ENCODE data around the gene CCL1.

DNA sequence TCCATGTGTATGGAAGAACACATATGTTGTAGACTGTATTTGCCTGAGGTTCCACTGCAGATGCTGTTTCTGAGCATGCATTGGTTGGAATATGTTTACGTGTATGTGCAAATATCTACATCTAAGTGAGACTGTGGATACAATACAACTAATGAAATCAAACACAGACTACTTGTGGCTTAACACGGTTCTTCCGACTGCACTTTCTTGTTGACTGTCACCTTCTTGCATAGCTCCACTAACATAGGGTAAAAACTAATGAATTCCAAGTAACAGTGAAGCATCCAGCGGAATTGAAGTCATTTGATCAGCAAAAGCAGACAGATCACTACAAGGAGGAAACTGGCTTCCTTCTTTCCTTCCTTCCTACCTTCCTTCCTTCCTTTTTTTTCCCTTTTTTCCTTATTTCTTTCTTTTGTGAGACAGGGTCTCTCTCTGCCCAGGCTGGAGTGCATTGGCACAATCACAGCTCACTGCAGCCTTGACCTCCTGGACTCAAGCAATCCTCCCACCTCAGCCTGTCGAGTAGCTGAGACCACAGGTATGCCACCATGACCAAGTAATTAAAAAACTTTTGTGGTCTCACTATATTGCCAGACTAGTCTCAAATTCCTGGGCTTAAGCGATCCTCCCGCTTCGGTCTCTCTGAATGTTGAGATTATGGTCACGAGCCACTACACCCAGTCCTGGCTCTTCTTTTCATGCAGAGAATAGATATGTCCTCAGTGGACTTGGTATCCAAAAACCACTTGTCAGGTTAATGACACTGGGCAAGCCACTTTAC is 22.0 kb upstream of the CCL1 start:
- TF ChIP-seq, protein P1, sequence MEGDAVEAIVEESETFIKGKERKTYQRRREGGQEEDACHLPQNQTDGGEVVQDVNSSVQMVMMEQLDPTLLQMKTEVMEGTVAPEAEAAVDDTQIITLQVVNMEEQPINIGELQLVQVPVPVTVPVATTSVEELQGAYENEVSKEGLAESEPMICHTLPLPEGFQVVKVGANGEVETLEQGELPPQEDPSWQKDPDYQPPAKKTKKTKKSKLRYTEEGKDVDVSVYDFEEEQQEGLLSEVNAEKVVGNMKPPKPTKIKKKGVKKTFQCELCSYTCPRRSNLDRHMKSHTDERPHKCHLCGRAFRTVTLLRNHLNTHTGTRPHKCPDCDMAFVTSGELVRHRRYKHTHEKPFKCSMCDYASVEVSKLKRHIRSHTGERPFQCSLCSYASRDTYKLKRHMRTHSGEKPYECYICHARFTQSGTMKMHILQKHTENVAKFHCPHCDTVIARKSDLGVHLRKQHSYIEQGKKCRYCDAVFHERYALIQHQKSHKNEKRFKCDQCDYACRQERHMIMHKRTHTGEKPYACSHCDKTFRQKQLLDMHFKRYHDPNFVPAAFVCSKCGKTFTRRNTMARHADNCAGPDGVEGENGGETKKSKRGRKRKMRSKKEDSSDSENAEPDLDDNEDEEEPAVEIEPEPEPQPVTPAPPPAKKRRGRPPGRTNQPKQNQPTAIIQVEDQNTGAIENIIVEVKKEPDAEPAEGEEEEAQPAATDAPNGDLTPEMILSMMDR (IDR thresholded peaks at IDR 0.05), result no peak
- TF ChIP-seq EP300 (IDR thresholded peaks at IDR 0.05), result no peak
- TF ChIP-seq POLR2A (IDR thresholded peaks at IDR 0.05), result no peak
- TF ChIP-seq POLR2AphosphoS5 (IDR thresholded peaks at IDR 0.05), result no peak
